GM21786 (cell line): ENCODE measurements around the gene CCDC88B.
A peak's percentile ranks its signal among the peaks of the same experiment; 100 is the strongest.
"Not testable (repeated sequence)": the region's sequence is repeated elsewhere in the genome, so short reads cannot be mapped to it uniquely, and the experiment has no call there.

Experiments used
- ATAC-seq: cut with Tn5 transposase; IDR thresholded peaks from one replicate; pipeline ENCODE4 v1.9.1; 2021; ENCODE audit not compliant: unreplicated experiment

The CCDC88B gene

DNA sequence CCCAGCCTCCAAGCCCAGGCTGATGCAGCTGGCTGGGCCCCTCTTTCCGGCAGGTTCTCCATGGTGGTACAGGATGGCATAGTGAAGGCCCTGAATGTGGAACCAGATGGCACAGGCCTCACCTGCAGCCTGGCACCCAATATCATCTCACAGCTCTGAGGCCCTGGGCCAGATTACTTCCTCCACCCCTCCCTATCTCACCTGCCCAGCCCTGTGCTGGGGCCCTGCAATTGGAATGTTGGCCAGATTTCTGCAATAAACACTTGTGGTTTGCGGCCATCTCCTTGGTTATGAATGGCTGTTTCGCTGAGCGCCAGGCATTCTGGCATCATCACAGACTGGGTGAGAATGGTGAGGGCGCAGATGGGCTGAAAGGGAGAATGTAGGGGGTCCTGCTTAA lies 18.5 kb upstream of the CCDC88B start:
- no peak for ATAC-seq

DNA sequence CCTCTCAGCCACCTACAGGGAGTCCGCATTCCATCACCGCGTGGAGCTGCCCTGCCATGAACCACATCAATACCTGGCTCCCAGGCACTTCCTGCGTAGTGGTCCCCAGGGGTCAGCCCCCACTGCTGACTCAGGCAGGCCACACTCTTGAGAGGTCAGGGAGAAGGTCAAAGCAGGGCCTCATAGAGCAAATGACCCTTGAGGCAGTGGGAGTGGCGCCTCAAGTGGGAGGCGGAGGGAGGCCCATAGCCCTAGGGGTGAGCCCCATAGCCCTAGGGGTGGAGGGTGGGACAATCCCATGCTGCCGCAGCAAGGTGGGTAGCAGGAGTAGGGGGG lies 17.1 kb upstream of the CCDC88B start:
- ATAC-seq: no peak

- no peak for ATAC-seq
Observed at GRCh38 chr11:64323373-64323772, 16.6 kb upstream of the CCDC88B start.

DNA sequence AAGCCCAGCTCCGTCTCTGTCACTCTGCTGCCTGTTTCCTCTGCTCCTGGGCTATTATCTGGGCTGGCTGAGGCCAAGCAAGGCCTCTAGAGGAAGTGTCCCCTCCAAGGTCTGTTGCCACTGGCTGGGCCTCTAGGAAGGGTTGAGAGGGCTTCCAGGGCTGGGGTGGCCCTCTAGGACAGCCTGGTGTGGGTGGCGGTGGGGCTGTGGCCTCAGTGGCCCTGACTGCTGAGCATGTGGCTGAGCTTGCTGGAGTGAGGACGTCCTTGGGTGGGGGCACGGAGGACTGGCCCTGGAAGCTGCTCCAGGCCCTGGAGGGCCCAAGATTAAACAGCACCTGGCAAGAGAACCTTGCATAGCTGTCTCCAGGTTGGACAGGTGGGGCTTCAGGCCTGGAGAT lies 16.0 kb upstream of the CCDC88B start:
- not testable (repeated sequence) for ATAC-seq

- ATAC-seq: no peak
Observed at GRCh38 chr11:64324692-64325469, 15.1 kb upstream of the CCDC88B start.

GRCh38 chr11:64327375-64327774 lies 12.6 kb upstream of the CCDC88B start:
- no peak for ATAC-seq

GRCh38 chr11:64327993-64328392 lies 12.0 kb upstream of the CCDC88B start:
- ATAC-seq: no peak

DNA sequence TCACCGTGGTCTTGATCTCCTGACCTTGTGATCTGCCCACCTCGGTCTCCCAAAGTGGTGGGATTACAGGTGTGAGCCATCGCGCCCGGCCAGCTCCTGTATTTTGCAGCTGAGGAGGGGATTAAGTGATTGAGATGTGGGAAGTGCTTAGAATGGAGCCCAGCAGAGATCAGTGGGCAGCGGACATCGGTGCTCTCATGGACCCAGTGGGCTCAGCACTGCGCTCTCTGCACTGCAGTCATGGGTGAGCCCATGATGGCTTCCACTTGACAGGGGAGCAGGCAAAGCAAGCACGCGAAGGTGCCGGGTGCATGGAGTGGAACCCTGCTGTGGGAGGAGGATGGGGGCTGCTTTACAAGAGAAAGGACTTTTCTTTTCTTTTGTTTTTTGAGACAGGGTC lies 9.1 kb upstream of the CCDC88B start:
- no peak for ATAC-seq

- ATAC-seq: no peak
Observed at GRCh38 chr11:64331569-64332371, 8.2 kb upstream of the CCDC88B start.

GRCh38 chr11:64333556-64333955 lies 6.4 kb upstream of the CCDC88B start:
- ATAC-seq: no peak

DNA sequence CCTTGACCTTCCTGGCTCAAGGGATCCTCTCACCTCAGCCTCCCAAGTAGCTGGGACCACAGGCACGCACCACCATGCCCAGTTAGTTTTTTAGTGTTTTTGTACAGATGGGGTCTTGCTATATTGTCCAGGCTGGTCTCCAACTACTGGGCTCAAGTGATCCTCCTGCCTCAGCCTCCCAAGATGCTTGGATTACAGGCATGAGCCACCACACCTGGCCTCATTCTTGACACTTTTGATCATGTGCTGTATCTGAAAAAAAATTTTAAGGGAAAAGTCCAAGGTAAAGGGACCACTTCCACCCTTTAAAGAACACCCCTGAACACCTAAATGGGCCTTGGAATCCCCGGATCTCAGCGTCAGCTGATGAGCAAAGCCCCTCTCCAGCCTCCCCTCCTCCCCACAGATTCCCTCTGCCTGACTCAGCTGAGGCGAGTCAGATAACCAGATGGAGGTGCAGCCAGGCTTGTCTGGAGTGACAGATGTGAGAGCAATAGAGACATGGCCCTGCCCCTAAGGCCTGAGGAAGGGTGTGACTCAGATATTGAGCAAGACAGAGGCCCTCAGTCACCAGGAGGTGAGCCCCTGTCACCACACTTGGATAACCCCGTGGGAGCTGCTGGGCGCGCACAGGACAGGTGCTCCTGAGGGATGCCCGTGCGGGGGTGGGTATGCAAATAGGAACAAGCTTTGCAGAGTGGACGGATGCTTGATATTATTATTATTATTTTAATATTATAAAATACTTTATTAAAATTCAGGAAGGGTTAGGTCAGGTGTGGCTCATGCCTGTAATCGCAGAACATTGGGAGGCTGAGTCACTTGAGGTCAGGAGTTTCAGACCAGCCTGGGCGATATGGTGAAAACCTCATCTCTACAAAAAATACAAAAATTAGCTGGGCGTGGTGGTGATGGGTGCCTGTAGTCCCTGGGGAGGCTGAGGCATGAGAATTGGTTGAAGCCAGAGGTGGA lies 5.0 kb upstream of the CCDC88B start:
- peak; percentile 80 for ATAC-seq

GRCh38 chr11:64337538-64338249 lies 2.3 kb upstream of the CCDC88B start:
- ATAC-seq: no peak

GRCh38 chr11:64338716-64339115 lies 1.3 kb upstream of the CCDC88B start:
- no peak for ATAC-seq

DNA sequence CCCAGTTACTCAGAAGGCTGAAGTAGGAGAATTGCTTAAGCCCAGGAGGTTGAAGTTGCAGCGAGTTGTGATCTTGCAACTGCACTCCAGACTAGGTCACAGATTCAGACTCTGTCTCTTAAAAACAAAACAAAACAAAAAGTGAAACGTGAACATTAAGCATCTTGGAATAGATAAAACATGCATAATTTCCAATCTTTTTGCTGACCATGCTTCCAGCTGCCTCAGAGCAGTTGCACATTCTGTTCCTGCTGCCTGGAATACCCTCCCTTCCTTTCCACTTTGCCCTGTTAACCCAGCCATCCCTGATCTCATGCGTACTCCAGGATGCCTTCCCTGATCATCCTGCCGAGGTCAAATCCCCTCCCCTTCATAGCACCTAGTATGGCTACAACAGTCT lies 718 bp upstream of the CCDC88B start:
- ATAC-seq: no peak

- no peak for ATAC-seq
Observed at GRCh38 chr11:64340671-64341335, 799 bp downstream of the CCDC88B start.

DNA sequence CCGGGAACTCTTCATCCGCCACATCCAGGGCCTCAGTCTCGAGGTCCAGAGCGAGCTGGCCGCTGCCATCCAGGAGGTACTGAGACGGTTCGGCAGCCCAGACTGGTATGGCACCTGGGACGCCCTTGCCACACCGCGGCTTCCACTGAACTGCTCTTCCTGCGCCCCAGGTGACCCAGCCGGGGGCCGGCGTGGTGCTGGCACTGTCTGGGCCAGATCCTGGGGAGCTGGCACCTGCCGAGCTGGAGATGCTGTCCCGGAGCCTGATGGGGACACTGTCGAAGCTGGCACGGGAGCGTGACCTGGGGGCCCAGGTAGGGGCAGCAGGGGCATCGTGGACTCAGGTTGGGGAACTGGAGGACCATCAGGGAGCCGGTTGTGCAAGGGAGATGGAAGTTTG lies 1.4 kb downstream of the CCDC88B start:
- ATAC-seq: no peak

GRCh38 chr11:64341851-64342791 lies 2.1 kb downstream of the CCDC88B start:
- ATAC-seq: peak; percentile 45

DNA sequence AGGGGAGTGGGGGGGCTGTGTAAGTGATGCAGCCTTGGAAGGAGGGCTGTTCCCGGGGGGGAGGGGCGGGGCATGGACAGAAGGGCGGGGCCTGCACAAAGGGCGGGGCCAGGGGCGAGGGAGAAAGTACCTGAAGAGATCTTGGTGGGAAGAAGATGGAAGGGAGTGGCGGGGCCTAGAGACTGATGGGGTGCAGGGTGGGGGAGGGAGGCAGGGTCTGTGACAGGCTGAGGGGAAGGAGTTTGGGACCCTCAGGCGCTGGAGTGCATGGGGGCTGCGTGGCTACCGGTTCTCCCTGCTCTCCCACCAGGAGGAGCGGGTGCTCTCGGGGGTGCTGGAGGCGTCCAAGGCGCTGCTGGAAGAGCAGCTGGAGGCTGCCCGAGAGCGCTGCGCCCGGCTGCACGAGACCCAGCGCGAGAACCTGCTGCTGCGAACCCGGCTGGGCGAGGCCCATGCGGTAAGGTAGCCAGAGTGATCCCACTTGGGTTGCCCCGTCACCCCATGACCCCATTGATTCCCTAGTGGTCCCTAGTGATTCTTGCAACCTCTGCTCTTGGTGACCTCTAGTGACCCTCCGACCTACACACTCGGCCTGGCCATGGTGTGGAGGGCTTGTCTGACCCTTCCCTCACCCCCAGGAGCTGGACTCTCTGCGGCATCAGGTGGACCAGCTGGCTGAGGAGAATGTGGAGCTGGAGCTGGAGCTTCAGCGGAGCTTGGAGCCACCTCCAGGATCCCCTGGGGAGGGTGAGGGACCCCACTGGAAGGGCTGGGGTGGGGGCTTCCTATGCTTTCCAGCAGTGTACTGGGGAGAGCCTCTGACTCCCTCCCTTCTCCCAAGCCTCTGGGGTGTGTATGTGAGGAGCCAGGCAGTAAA lies 3.1 kb downstream of the CCDC88B start:
- no peak for ATAC-seq
